HepG2 (cell line): ENCODE measurements around the gene NAV1. TPM values are rescaled to one million over a fixed set of nuclear protein-coding genes. Genes with fewer than 3 reads are reported as not detected.

Experiments used
- BHLHE40 ChIP-seq: IDR thresholded peaks from 2 replicates; pipeline ENCODE4 v1.6.1; 2011; ENCODE audit warnings: low read length, improper control_type of control experiment
- FOXK2 ChIP-seq: fragments of 450-650 bp; IDR thresholded peaks from 2 replicates; pipeline ENCODE4 v1.6.1; 2016
- GABPB1 ChIP-seq: IDR thresholded peaks from 2 replicates; pipeline ENCODE4 v1.6.1; 2016; ENCODE audit warnings: mild to moderate bottlenecking, missing genetic modification reagents, moderate library complexity, missing compliant biosample characterization
- GATAD1 ChIP-seq: IDR thresholded peaks from 2 replicates; pipeline ENCODE4 v1.6.1; 2016; ENCODE audit warnings: missing genetic modification reagents, missing compliant biosample characterization
- HDAC6 ChIP-seq: fragments of 200-600 bp; sonication (generic); IDR thresholded peaks from 2 replicates; pipeline ENCODE4 v1.7.0; 2017; ENCODE audit warnings: mild to moderate bottlenecking, antibody characterized with exemption, low read length, low read depth
- KDM1A ChIP-seq: IDR thresholded peaks from 2 replicates; pipeline ENCODE4 v1.6.1; 2016; ENCODE audit warnings: missing compliant biosample characterization
- MXD1 ChIP-seq: sonication (generic); formaldehyde crosslinking; IDR thresholded peaks from 2 replicates; pipeline ENCODE4 v1.4.0; 2020; ENCODE audit warnings: mild to moderate bottlenecking, missing genetic modification reagents
- NCOA2 ChIP-seq: sonication (generic); formaldehyde crosslinking; IDR thresholded peaks from 2 replicates; pipeline ENCODE4 v1.8.0; 2022; ENCODE audit warnings: inconsistent platforms
- NR2F6 ChIP-seq, 2 experiments: IDR thresholded peaks; 2 replicates each; pipeline ENCODE4 v1.6.1; 2016; ENCODE audit warnings: antibody characterized with exemption in 1 of 2, mild to moderate bottlenecking in 1 of 2
- RBM22 ChIP-seq: fragments of 200-400 bp; formaldehyde crosslinking; optimal IDR thresholded peaks from 2 replicates; pipeline ENCODE3; 2017; ENCODE audit warnings: mild to moderate bottlenecking, low read length, moderate library complexity
- RORA ChIP-seq: sonication (generic); formaldehyde crosslinking; IDR thresholded peaks from 2 replicates; pipeline ENCODE4 v1.5.0; 2020; ENCODE audit warnings: mild to moderate bottlenecking, missing genetic modification reagents, moderate library complexity
- RXRB ChIP-seq: IDR thresholded peaks from 2 replicates; pipeline ENCODE4 v1.6.1; 2016; ENCODE audit warnings: borderline replicate concordance, missing genetic modification reagents, missing compliant biosample characterization
- ZFP1 ChIP-seq: IDR thresholded peaks from 2 replicates; pipeline ENCODE4 v1.6.1; 2016
- ZFP90 ChIP-seq: sonication (generic); formaldehyde crosslinking; IDR thresholded peaks from 2 replicates; pipeline ENCODE4 v1.8.0; 2022; ENCODE audit warnings: missing genetic modification reagents, mild to moderate bottlenecking, inconsistent platforms, borderline replicate concordance
- ZSCAN12 ChIP-seq: sonication (generic); formaldehyde crosslinking; IDR thresholded peaks from 2 replicates; pipeline ENCODE4 v1.9.0; 2021; ENCODE audit warnings: mild to moderate bottlenecking, missing genetic modification reagents
- polyA plus RNA-seq, 8 experiments: library from polyadenylated mRNA; depleted of rRNA in 3 of 8; stranded (reverse) in 7 of 8; unstranded in 1 of 8; fragments of >200 nt; fragmentation: Illumina TruSeq in 4 of 8; extraction: Trizol in 4 of 8; gene quantifications; 2 replicates each; pipeline versions ENCODE4 v1.2.1 to v1.2.3, GENCODE V29; 2011 to 2016; ENCODE audit warnings: low read depth in 4 of 8, missing spikeins in 1 of 8, mixed read lengths in 1 of 8; ENCODE audit not compliant: insufficient read depth in 1 of 8
- total RNA-seq, 5 experiments: library from RNA; depleted of rRNA; stranded (reverse); fragments of >200 nt; fragmentation: Illumina TruSeq; extraction: Trizol; gene quantifications; 2 replicates each; pipeline ENCODE4 v1.2.3, GENCODE V29; 2016; ENCODE audit warnings: low read depth in 1 of 5
- TF ChIP-seq, protein P1 (sequence below): sonication (generic); formaldehyde crosslinking; IDR thresholded peaks from 2 replicates; pipeline ENCODE4 v1.8.0; 2022; ENCODE audit warnings: mild to moderate bottlenecking, missing genetic modification reagents; ENCODE audit not compliant: insufficient replicate concordance
- TF ChIP-seq, protein P2 (sequence below): sonication (generic); formaldehyde crosslinking; IDR thresholded peaks from 2 replicates; pipeline ENCODE4 v1.4.0; 2020; ENCODE audit warnings: missing genetic modification reagents, borderline replicate concordance
- TF ChIP-seq, protein P3 (sequence below): sonication (generic); formaldehyde crosslinking; IDR thresholded peaks from 2 replicates; pipeline ENCODE4 v1.4.0; 2020; ENCODE audit warnings: missing genetic modification reagents

The NAV1 gene
- total and polyA plus RNA-seq, 2 of the 13 experiments (the other 11 are each of a cell fraction or from before 2014, with no cell fraction given): not detected

DNA sequence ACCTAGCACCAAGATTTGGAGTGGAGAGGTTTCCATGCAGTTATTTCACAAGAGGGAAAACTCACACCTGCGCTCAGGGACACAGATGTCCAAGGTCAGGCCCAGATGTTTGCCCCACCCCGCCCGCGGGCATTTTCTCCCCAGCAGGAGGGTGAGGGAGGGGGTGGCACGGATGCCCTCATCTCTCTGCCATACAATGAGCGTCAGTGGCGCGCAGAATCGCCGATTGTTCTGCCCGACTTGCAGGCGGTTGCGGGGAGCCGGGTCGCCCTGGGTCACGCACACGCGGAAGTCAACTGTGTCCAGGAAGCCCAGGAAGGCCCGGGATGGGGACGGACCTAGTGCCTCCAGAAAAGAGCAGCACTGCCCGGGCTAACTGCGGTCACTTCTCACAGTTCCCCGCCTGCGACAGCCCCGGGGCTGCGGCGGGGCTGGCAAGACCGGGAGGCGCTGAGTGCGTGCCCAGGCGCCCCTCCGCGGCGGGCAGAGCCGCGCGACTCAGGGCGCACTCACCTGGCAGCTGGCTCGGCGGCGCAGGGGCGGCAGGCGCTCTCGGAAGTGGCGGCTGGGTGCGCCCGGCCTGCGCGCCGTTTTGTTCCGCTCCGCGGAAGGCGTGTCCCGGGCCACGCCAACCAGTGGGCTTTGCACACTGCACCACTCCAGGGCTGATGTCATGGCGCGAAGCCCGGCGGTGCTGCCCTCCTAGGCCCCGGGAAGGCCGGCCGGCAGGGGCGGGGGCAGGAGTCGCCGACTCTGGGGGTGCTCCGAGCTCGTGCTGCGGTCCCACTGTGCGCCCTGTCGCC, 32.2 kb upstream of the NAV1 start, which contains the start of gene CSRP1 (continued):
- TF ChIP-seq, protein P1, sequence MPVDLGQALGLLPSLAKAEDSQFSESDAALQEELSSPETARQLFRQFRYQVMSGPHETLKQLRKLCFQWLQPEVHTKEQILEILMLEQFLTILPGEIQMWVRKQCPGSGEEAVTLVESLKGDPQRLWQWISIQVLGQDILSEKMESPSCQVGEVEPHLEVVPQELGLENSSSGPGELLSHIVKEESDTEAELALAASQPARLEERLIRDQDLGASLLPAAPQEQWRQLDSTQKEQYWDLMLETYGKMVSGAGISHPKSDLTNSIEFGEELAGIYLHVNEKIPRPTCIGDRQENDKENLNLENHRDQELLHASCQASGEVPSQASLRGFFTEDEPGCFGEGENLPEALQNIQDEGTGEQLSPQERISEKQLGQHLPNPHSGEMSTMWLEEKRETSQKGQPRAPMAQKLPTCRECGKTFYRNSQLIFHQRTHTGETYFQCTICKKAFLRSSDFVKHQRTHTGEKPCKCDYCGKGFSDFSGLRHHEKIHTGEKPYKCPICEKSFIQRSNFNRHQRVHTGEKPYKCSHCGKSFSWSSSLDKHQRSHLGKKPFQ (CRISPR knock-in tag): no peak
- TF ChIP-seq FOXK2 (no peak), KDM1A (no peak), NCOA2 (no peak), ZFP90 (CRISPR knock-in tag) (no peak), RORA (CRISPR knock-in tag) (0 out of 2 replicates have a peak, but pooled peaks have one; percentile 28), ZSCAN12 (CRISPR knock-in tag) (no peak), HDAC6 (no peak), NR2F6 (IDR thresholded peaks at IDR 0.05) (no peak), NR2F6 (CRISPR knock-in tag; IDR thresholded peaks at IDR 0.05) (no peak), BHLHE40 (0 out of 2 replicates have a peak, but pooled peaks have one; percentile 29), RXRB (CRISPR knock-in tag) (no peak), GABPB1 (CRISPR knock-in tag) (peak; percentile 79), RBM22 (no peak), ZFP1 (CRISPR knock-in tag) (no peak), MXD1 (CRISPR knock-in tag) (peak; percentile 81; the same call in 1 of the 2 replicates), GATAD1 (CRISPR knock-in tag) (peak; percentile 55; the same call in 1 of the 2 replicates)
- TF ChIP-seq, protein P2, sequence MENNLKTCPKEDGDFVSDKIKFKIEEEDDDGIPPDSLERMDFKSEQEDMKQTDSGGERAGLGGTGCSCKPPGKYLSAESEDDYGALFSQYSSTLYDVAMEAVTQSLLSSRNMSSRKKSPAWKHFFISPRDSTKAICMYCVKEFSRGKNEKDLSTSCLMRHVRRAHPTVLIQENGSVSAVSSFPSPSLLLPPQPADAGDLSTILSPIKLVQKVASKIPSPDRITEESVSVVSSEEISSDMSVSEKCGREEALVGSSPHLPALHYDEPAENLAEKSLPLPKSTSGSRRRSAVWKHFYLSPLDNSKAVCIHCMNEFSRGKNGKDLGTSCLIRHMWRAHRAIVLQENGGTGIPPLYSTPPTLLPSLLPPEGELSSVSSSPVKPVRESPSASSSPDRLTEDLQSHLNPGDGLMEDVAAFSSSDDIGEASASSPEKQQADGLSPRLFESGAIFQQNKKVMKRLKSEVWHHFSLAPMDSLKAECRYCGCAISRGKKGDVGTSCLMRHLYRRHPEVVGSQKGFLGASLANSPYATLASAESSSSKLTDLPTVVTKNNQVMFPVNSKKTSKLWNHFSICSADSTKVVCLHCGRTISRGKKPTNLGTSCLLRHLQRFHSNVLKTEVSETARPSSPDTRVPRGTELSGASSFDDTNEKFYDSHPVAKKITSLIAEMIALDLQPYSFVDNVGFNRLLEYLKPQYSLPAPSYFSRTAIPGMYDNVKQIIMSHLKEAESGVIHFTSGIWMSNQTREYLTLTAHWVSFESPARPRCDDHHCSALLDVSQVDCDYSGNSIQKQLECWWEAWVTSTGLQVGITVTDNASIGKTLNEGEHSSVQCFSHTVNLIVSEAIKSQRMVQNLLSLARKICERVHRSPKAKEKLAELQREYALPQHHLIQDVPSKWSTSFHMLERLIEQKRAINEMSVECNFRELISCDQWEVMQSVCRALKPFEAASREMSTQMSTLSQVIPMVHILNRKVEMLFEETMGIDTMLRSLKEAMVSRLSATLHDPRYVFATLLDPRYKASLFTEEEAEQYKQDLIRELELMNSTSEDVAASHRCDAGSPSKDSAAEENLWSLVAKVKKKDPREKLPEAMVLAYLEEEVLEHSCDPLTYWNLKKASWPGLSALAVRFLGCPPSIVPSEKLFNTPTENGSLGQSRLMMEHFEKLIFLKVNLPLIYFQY: no peak
- TF ChIP-seq, protein P3, sequence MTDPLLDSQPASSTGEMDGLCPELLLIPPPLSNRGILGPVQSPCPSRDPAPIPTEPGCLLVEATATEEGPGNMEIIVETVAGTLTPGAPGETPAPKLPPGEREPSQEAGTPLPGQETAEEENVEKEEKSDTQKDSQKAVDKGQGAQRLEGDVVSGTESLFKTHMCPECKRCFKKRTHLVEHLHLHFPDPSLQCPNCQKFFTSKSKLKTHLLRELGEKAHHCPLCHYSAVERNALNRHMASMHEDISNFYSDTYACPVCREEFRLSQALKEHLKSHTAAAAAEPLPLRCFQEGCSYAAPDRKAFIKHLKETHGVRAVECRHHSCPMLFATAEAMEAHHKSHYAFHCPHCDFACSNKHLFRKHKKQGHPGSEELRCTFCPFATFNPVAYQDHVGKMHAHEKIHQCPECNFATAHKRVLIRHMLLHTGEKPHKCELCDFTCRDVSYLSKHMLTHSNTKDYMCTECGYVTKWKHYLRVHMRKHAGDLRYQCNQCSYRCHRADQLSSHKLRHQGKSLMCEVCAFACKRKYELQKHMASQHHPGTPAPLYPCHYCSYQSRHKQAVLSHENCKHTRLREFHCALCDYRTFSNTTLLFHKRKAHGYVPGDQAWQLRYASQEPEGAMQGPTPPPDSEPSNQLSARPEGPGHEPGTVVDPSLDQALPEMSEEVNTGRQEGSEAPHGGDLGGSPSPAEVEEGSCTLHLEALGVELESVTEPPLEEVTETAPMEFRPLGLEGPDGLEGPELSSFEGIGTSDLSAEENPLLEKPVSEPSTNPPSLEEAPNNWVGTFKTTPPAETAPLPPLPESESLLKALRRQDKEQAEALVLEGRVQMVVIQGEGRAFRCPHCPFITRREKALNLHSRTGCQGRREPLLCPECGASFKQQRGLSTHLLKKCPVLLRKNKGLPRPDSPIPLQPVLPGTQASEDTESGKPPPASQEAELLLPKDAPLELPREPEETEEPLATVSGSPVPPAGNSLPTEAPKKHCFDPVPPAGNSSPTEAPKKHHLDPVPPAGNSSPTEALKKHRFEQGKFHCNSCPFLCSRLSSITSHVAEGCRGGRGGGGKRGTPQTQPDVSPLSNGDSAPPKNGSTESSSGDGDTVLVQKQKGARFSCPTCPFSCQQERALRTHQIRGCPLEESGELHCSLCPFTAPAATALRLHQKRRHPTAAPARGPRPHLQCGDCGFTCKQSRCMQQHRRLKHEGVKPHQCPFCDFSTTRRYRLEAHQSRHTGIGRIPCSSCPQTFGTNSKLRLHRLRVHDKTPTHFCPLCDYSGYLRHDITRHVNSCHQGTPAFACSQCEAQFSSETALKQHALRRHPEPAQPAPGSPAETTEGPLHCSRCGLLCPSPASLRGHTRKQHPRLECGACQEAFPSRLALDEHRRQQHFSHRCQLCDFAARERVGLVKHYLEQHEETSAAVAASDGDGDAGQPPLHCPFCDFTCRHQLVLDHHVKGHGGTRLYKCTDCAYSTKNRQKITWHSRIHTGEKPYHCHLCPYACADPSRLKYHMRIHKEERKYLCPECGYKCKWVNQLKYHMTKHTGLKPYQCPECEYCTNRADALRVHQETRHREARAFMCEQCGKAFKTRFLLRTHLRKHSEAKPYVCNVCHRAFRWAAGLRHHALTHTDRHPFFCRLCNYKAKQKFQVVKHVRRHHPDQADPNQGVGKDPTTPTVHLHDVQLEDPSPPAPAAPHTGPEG (CRISPR knock-in tag): no peak
